Keratinocyte (primary cell): ENCODE data around the gene KMT2E. TPM values are rescaled to one million over a fixed set of nuclear protein-coding genes. Genes with fewer than 3 reads are reported as not detected.

ENCODE experiments used
- DNase-seq: peaks from one replicate; pipeline ENCODE4 v3.0.0-alpha.2; 2011; ENCODE audit warnings: low read depth, missing footprints, low spot score
- FAIRE-seq: peaks from 2 replicates; lab custom pipeline; 2011; peaks lifted over from hg19 to GRCh38; lab: Jason Lieb, UNC
- H2AFZ ChIP-seq: 2 replicates; pipeline ENCODE4 v1.6.0; 2012; ENCODE audit warnings: low read length, control low read depth, inconsistent platforms; ENCODE audit not compliant: control insufficient read depth
- H3K27ac ChIP-seq: 2 replicates; pipeline ENCODE4 v1.5.1; 2011; ENCODE audit warnings: low read length; ENCODE audit not compliant: control insufficient read depth, insufficient read depth
- H3K27me3 ChIP-seq: 3 replicates; pipeline ENCODE4 v1.6.0; 2011; ENCODE audit warnings: low read length; ENCODE audit not compliant: control insufficient read depth, insufficient read depth; ENCODE audit errors: extremely low read depth
- H3K36me3 ChIP-seq, 2 experiments: 2 replicates in 1 of 2; 3 replicates in 1 of 2; pipeline ENCODE4 v1.5.1; 2011; ENCODE audit warnings: low read length in 2 of 2, mild to moderate bottlenecking in 1 of 2; ENCODE audit not compliant: control insufficient read depth in 2 of 2, insufficient read depth in 2 of 2; ENCODE audit errors: extremely low read depth in 1 of 2
- H3K4me1 ChIP-seq: 3 replicates; pipeline ENCODE4 v1.5.1; 2011; ENCODE audit warnings: low read length; ENCODE audit not compliant: control insufficient read depth, insufficient read depth; ENCODE audit errors: extremely low read depth
- H3K4me2 ChIP-seq: 3 replicates; pipeline ENCODE4 v1.6.0; 2011; ENCODE audit warnings: low read depth, low read length; ENCODE audit not compliant: control insufficient read depth, insufficient read depth; ENCODE audit errors: extremely low read depth
- H3K4me3 ChIP-seq, 3 experiments: fragments of 200-600 bp in 1 of 3; sonication (generic) in 1 of 3; 2 replicates in 2 of 3; 3 replicates in 1 of 3; pipeline ENCODE4 v1.5.1; 2011 to 2016; ENCODE audit warnings: low read length in 3 of 3, mild to moderate bottlenecking in 3 of 3, control low read depth in 2 of 3, inconsistent platforms in 1 of 3, low read depth in 1 of 3, mixed read lengths in 1 of 3, mixed run types in 1 of 3, moderate library complexity in 1 of 3; ENCODE audit not compliant: control insufficient read depth in 2 of 3, insufficient read depth in 2 of 3; ENCODE audit errors: extremely low read depth in 1 of 3
- H3K79me2 ChIP-seq: 2 replicates; pipeline ENCODE4 v1.6.0; 2012; ENCODE audit warnings: low read length; ENCODE audit not compliant: control insufficient read depth, insufficient read depth
- H3K9ac ChIP-seq: 3 replicates; pipeline ENCODE4 v1.6.0; 2011; ENCODE audit warnings: low read length; ENCODE audit not compliant: control insufficient read depth, insufficient read depth; ENCODE audit errors: extremely low read depth
- H3K9me1 ChIP-seq: 3 replicates; pipeline ENCODE4 v1.6.0; 2011; ENCODE audit warnings: low read length; ENCODE audit not compliant: control insufficient read depth, insufficient read depth; ENCODE audit errors: extremely low read depth
- H3K9me3 ChIP-seq: 2 replicates; pipeline ENCODE4 v1.5.1; 2012; ENCODE audit warnings: low read depth, low read length; ENCODE audit not compliant: control insufficient read depth
- H4K20me1 ChIP-seq: 3 replicates; pipeline ENCODE4 v1.6.0; 2011; ENCODE audit warnings: low read length; ENCODE audit not compliant: control insufficient read depth, insufficient read depth; ENCODE audit errors: extremely low read depth
- CTCF ChIP-seq, 3 experiments: IDR thresholded peaks in 1 of 3; conservative IDR thresholded peaks in 1 of 3; optimal IDR thresholded peaks in 1 of 3; 2 replicates in 2 of 3; 3 replicates in 1 of 3; pipeline versions ENCODE3 to v1.5.1; 2011; ENCODE audit warnings: low read length in 3 of 3, mild to moderate bottlenecking in 3 of 3, moderate library complexity in 2 of 3, control low read depth in 1 of 3, inconsistent platforms in 1 of 3; ENCODE audit not compliant: insufficient read depth in 2 of 3; ENCODE audit errors: extremely low read depth in 1 of 3
- EZH2 ChIP-seq: IDR thresholded peaks from one replicate; pipeline ENCODE4 v1.6.1; 2012; ENCODE audit warnings: inconsistent platforms, mild to moderate bottlenecking, low read length, moderate library complexity
- dilution Hi-C: fragments of 300-500 bp; cut with MboI; formaldehyde crosslinking; loops from one replicate; pipeline ENCODE4 v1.7.0; 2020; ENCODE audit warnings: low sequenced_read_pairs; ENCODE audit not compliant: extremely low pct_ligation_motif_present
- polyA plus RNA-seq, 5 experiments: library from polyadenylated mRNA; depleted of rRNA in 3 of 5; stranded (reverse) in 3 of 5; stranded (forward) in 1 of 5; unstranded in 1 of 5; fragments of >200 nt; gene quantifications; 1 replicate in 1 of 5; 2 replicates in 3 of 5; 3 replicates in 1 of 5; pipeline versions ENCODE4 v1.2.1 to v1.2.3, GENCODE V29; 2011 to 2012; ENCODE audit warnings: missing spikeins in 2 of 5, low read depth in 1 of 5, low replicate concordance in 1 of 5

Gene KMT2E
- polyA plus RNA-seq, 1 donor (not counting 4 experiments of a cell fraction or from before 2014, with no cell fraction given): 12.9 TPM

GRCh38 chr7:104976966-104977636 lies 36.9 kb upstream of the KMT2E start:
- Histone ChIP-seq H3K27ac (no peak overlapping the region), H3K4me2 (no peak overlapping the region), H3K9ac (no peak overlapping the region), H3K4me3 (no peak overlapping the region), H2AFZ (no peak overlapping the region), H4K20me1 (no peaks in the 10 kb centered on the region), H3K27me3 (no peaks in the 10 kb centered on the region), H3K9me1 (no peaks in the 10 kb centered on the region), H3K9me3 (no peaks in the 10 kb centered on the region), H3K4me1 (peaks cover 62% of the 10 kb centered on the region), H3K36me3 (no peaks in the 10 kb centered on the region), H3K79me2 (no peaks in the 10 kb centered on the region)
- no peak for TF ChIP-seq EZH2
- no peak for TF ChIP-seq CTCF (optimal IDR thresholded peaks at IDR 0.05 in 1 of 3, IDR thresholded peaks at IDR 0.05 in 1 of 3, conservative IDR thresholded peaks at IDR 0.05 in 1 of 3; ENCODE audit: extremely low read depth in 1 of 3, insufficient read depth in 2 of 3, low read length in 3 of 3)
- dilution Hi-C loops: no loop called here
- DNase-seq: no peak
- FAIRE-seq: no peak

- FAIRE-seq: no peak
- H3K9ac ChIP-seq: peak overlapping the region; percentile 10
- H3K79me2 ChIP-seq: peaks cover 13% of the 10 kb centered on the region
- H3K36me3 ChIP-seq: no peaks in the 10 kb centered on the region
- H3K4me1 ChIP-seq: peaks cover 63% of the 10 kb centered on the region
- H3K9me1 ChIP-seq: no peaks in the 10 kb centered on the region
- peak overlapping the region; percentile 87 for H3K27ac ChIP-seq
- no peak overlapping the region for H3K4me2 ChIP-seq
- no peaks in the 10 kb centered on the region for H4K20me1 ChIP-seq
- dilution Hi-C loops: no loop called here
- H3K9me3 ChIP-seq: no peaks in the 10 kb centered on the region
- no peak for DNase-seq
- H3K4me3 ChIP-seq: no peak overlapping the region
- TF ChIP-seq EZH2 (no peak), CTCF (optimal IDR thresholded peaks at IDR 0.05 in 1 of 3, IDR thresholded peaks at IDR 0.05 in 1 of 3, conservative IDR thresholded peaks at IDR 0.05 in 1 of 3; ENCODE audit: extremely low read depth in 1 of 3, insufficient read depth in 2 of 3, low read length in 3 of 3) (no peak)
- H3K27me3 ChIP-seq: no peaks in the 10 kb centered on the region
- no peak overlapping the region for H2AFZ ChIP-seq
Observed at GRCh38 chr7:104978460-104978859, 35.5 kb upstream of the KMT2E start.
